Measurements from ENCODE around the gene NRARP. TPM values are rescaled to one million over a fixed set of nuclear protein-coding genes. Genes with fewer than 3 reads are reported as not detected.
A peak's percentile ranks its signal among the peaks of the same experiment; 100 is the strongest.

Gene NRARP
- total and polyA plus RNA-seq, 2 experiments from 2014 or later, result 0.32 TPM; not detected in 1

DNA sequence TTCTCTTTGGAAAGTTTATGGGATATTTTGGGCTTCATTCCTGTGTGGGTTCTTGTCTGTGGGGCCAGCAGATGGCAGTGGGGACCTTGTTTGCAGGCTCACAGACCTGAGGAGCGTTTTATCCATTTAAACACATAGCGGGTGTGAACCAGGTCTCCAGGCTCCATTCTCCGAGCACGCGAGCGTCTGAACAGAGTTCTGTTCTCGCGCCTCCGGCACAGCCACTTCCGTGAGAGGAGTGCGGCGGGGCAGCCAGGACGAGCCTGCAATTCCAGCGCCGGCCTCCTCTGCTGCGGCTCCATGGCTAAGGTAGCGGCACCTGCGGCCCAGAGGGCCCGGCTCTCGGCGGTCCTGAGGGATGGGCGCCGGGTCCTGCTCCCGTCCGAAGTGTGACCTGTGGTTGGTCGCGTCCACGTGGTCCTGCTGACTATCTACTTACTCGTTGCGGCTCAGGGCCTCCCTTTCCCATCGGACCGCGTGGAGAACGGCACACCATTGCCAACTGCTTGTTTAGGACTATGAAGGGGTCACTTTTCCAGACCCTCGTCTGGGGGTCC, 7.3 kb downstream of the NRARP start:
- Histone ChIP-seq H3K27ac (no peak overlapping the region), H3K79me2 (ENCODE audit: insufficient read depth) (no peaks in the 10 kb centered on the region), H2AFZ (0 out of 2 replicates have a peak overlapping the region, but pooled peaks have one; percentile 44), H3K27me3 (replicated peaks; ENCODE audit: insufficient read depth) (peaks cover 28% of the 10 kb centered on the region), H3F3A (ENCODE audit: insufficient read depth) (no peaks in the 10 kb centered on the region), H3K9me2 (ENCODE audit: insufficient read depth) (no peaks in the 10 kb centered on the region), H3K9me3 (ENCODE audit: low read depth) (no peaks in the 10 kb centered on the region), H3K9ac (no peak overlapping the region), H3K4me2 (ENCODE audit: unreplicated experiment) (no peak overlapping the region), H4K20me1 (ENCODE audit: insufficient read depth) (no peaks in the 10 kb centered on the region), H3K4me3 (peak overlapping the region; percentile 48; the same call in 1 of the 2 replicates), H3K4me1 (ENCODE audit: insufficient read depth) (no peaks in the 10 kb centered on the region), H3K36me3 (ENCODE audit: low read depth) (no peaks in the 10 kb centered on the region)
- 7 to 13% methylated on average over 35 of the region's 35 CpGs for WGBS, 2 experiments (ENCODE audit: low coverage in 1 of 2, low lambda C conversion rate in 2 of 2, missing lambda C conversion rate in 2 of 2)
- peak; percentile 49 for DNase-seq
- no peak for TF ChIP-seq EZH2phosphoT487 (IDR thresholded peaks at IDR 0.05; ENCODE audit: insufficient read depth, low read depth)
- TF ChIP-seq EZH2 (IDR thresholded peaks at IDR 0.05; ENCODE audit: insufficient read depth, poor library complexity, severe bottlenecking), result no peak
- in situ Hi-C loops (cut with MboI), result loop anchor here (10.0 kb wide), 1 partner anchor 110 kb away; no protein-coding TSS in a partner anchor

DNA sequence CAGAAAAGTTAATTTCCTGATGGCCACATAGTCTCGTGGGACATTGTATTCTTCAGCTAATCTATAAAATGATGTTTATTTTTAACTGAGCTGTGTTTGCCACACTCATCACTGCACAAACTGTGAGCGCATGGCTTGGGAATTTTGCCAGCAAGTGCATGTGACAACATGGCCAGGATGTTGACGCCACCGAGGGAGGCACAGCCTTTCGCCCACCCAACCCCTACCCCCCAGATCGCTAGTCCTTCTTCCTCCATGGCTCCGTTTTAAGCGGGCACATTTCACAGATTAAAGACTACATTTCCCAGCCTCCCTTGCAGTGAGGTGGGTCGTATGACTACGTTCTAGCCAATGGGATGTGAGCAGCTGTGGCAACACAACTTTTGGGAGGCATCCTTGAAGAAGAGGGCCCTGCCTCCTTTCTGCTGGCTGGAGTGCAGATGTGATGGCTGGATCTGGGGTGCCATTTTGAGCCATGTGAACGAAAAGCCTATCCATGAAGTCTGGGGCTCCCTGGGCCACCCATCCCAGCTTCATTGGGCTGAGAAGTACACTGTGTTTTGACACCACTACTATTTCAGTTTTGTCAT, 7.9 kb downstream of the NRARP start:
- no peaks in the 10 kb centered on the region for H3F3A ChIP-seq (ENCODE audit: insufficient read depth)
- H3K79me2 ChIP-seq (ENCODE audit: insufficient read depth), result no peaks in the 10 kb centered on the region
- no peak overlapping the region for H3K4me2 ChIP-seq (ENCODE audit: unreplicated experiment)
- no peaks in the 10 kb centered on the region for H3K9me3 ChIP-seq (ENCODE audit: low read depth)
- peak; percentile 64 for DNase-seq
- H3K9ac ChIP-seq, result no peak overlapping the region
- no peak overlapping the region for H3K27ac ChIP-seq
- H3K9me2 ChIP-seq (ENCODE audit: insufficient read depth), result no peaks in the 10 kb centered on the region
- TF ChIP-seq EZH2phosphoT487 (IDR thresholded peaks at IDR 0.05; ENCODE audit: insufficient read depth, low read depth) (no peak), EZH2 (IDR thresholded peaks at IDR 0.05; ENCODE audit: insufficient read depth, poor library complexity, severe bottlenecking) (no peak)
- peaks cover 22% of the 10 kb centered on the region for H3K27me3 ChIP-seq (replicated peaks; ENCODE audit: insufficient read depth)
- WGBS, 2 experiments (ENCODE audit: low coverage in 1 of 2, low lambda C conversion rate in 2 of 2, missing lambda C conversion rate in 2 of 2), result 50 to 56% methylated on average over 11 of the region's 11 CpGs
- no peaks in the 10 kb centered on the region for H4K20me1 ChIP-seq (ENCODE audit: insufficient read depth)
- no peaks in the 10 kb centered on the region for H3K4me1 ChIP-seq (ENCODE audit: insufficient read depth)
- no peaks in the 10 kb centered on the region for H3K36me3 ChIP-seq (ENCODE audit: low read depth)
- in situ Hi-C loops (cut with MboI), result loop anchor here (10.0 kb wide), 1 partner anchor 111 kb away; no protein-coding TSS in a partner anchor
- H2AFZ ChIP-seq, result no peak overlapping the region
- no peak overlapping the region for H3K4me3 ChIP-seq

DNA sequence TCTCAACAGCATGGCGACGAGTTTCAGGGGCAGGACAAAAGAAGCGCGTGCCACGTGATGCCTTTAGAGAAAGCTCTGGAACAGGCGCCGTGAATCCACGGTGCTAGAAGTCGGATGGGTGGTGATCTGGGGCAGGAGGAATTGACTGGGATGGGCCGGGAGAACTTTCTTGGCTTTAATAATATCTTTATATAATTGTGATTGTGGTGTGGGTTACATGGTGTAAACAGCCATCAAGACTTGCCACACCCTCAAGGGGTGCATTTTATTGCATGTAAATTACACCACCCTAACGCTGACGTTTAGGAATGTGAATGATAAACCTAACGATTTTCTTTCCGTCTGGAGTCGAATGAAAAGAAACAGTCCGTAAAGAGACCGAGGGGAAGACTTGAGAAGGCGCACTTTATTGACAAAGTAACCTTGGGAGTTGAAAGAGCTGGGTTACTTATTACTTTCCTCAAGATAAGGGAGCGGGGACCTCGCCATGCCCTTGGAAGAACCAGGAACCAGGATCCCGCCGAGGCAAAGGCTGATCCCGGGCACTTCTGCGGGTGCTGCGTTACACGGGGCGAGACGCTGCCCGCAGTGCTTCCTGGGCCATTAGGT, 8.5 kb downstream of the NRARP start:
- TF ChIP-seq EZH2phosphoT487 (IDR thresholded peaks at IDR 0.05; ENCODE audit: insufficient read depth, low read depth), result no peak
- no peak for TF ChIP-seq EZH2 (IDR thresholded peaks at IDR 0.05; ENCODE audit: insufficient read depth, poor library complexity, severe bottlenecking)
- in situ Hi-C loops (cut with MboI), result loop anchor here (10.0 kb wide), 1 partner anchor 111 kb away; no protein-coding TSS in a partner anchor
- H2AFZ ChIP-seq, result no peak overlapping the region

GRCh38 chr9:137293094-137293481, 9.0 kb downstream of the NRARP start:
- Histone ChIP-seq H3K36me3 (ENCODE audit: low read depth) (no peaks in the 10 kb centered on the region), H3K9me3 (ENCODE audit: low read depth) (no peaks in the 10 kb centered on the region), H3K9ac (no peak overlapping the region), H3K27me3 (replicated peaks; ENCODE audit: insufficient read depth) (peaks cover 12% of the 10 kb centered on the region), H2AFZ (no peak overlapping the region), H3F3A (ENCODE audit: insufficient read depth) (no peaks in the 10 kb centered on the region), H3K79me2 (ENCODE audit: insufficient read depth) (no peaks in the 10 kb centered on the region), H3K4me2 (ENCODE audit: unreplicated experiment) (no peak overlapping the region), H3K9me2 (ENCODE audit: insufficient read depth) (no peaks in the 10 kb centered on the region), H3K4me3 (no peak overlapping the region), H3K27ac (no peak overlapping the region), H4K20me1 (ENCODE audit: insufficient read depth) (no peaks in the 10 kb centered on the region), H3K4me1 (ENCODE audit: insufficient read depth) (no peaks in the 10 kb centered on the region)
- no peak for TF ChIP-seq EZH2phosphoT487 (IDR thresholded peaks at IDR 0.05; ENCODE audit: insufficient read depth, low read depth)
- TF ChIP-seq EZH2 (IDR thresholded peaks at IDR 0.05; ENCODE audit: insufficient read depth, poor library complexity, severe bottlenecking), result no peak
- in situ Hi-C loops (cut with MboI), result loop anchor here (10.0 kb wide), 1 partner anchor 112 kb away; no protein-coding TSS in a partner anchor
- no peak for DNase-seq
- WGBS, 2 experiments (ENCODE audit: low coverage in 1 of 2, low lambda C conversion rate in 2 of 2, missing lambda C conversion rate in 2 of 2), result 62 to 65% methylated on average over 15 of the region's 15 CpGs

More for the DNA sequence above, 8.5 kb downstream of the NRARP start:
- Histone ChIP-seq H4K20me1 (ENCODE audit: insufficient read depth) (no peaks in the 10 kb centered on the region), H3K9ac (no peak overlapping the region), H3K36me3 (ENCODE audit: low read depth) (no peaks in the 10 kb centered on the region), H3K27ac (no peak overlapping the region), H3K9me2 (ENCODE audit: insufficient read depth) (no peaks in the 10 kb centered on the region), H3K27me3 (replicated peaks; ENCODE audit: insufficient read depth) (peaks cover 17% of the 10 kb centered on the region), H3F3A (ENCODE audit: insufficient read depth) (no peaks in the 10 kb centered on the region), H3K4me2 (ENCODE audit: unreplicated experiment) (no peak overlapping the region), H3K79me2 (ENCODE audit: insufficient read depth) (no peaks in the 10 kb centered on the region), H3K4me1 (ENCODE audit: insufficient read depth) (no peaks in the 10 kb centered on the region), H3K9me3 (ENCODE audit: low read depth) (no peaks in the 10 kb centered on the region), H3K4me3 (no peak overlapping the region)
- WGBS, 2 experiments (ENCODE audit: low coverage in 1 of 2, low lambda C conversion rate in 2 of 2, missing lambda C conversion rate in 2 of 2), result 84% methylated on average over 29 of the region's 29 CpGs
- no peak for DNase-seq

Measured in GM23248 (cell line).